Femur (tissue), 1 donor: Measurements from ENCODE around the gene CEBPZOS.

Source experiments
- DNase-seq: peaks from one replicate; pipeline ENCODE4 v3.0.0-alpha.2; 2017

The CEBPZOS gene

DNA sequence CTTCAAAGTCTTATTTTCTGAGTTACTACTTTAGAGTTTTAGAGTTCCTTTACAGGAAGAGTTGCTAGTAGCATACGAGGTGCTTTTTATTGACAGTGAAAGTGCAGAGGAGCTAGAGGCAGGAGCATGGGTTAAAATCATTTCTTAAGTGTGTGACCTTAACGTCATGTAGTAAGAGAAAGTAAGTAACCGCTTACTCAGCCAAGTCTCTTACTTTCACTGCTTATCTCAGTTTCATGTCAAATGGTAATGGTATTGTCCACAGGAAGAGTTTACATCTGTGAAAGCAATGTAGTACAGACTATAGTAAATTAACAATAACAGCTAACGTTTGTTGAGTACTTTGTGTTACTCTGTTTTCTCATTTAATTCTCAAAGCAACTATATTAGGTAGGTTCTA is 47.7 kb downstream of the CEBPZOS start:
- no peak for DNase-seq

DNA sequence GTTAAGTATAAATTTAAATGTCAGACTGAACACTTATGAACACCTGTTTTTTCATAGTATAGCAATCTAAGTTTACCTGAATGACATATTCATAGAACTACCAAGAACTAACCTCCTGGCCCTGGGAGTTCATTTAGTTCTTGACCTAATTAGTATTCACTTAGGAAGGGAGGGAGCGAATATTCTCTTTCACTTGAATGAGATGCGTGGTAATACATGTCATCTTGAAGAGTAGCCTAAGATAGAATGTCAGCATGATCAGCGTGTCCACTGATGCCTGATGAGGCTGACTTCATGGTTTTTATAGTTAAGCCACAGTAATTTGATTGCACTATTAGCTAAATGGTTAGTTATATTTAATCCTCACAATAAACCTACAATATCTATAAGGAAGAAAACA is 48.5 kb downstream of the CEBPZOS start:
- DNase-seq = no peak

DNA sequence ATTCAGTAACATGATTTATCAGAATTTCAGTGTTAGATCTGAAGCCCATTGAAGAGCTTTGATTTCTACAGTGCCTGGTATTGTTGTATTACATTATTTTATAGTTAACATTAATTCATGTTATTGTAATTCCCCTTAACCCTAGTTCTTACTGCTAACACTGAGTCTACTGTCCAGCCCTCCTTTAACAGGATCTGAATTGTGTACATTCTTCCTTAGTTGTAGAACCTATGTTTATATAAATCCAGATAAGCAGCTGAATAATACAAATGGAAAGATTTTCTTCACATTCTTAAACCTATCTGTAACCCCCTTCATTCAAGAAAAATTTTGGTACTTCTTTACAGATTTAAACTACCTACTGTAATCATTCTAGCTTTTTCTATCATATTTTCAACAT is 49.9 kb downstream of the CEBPZOS start:
- DNase-seq = no peak

DNA sequence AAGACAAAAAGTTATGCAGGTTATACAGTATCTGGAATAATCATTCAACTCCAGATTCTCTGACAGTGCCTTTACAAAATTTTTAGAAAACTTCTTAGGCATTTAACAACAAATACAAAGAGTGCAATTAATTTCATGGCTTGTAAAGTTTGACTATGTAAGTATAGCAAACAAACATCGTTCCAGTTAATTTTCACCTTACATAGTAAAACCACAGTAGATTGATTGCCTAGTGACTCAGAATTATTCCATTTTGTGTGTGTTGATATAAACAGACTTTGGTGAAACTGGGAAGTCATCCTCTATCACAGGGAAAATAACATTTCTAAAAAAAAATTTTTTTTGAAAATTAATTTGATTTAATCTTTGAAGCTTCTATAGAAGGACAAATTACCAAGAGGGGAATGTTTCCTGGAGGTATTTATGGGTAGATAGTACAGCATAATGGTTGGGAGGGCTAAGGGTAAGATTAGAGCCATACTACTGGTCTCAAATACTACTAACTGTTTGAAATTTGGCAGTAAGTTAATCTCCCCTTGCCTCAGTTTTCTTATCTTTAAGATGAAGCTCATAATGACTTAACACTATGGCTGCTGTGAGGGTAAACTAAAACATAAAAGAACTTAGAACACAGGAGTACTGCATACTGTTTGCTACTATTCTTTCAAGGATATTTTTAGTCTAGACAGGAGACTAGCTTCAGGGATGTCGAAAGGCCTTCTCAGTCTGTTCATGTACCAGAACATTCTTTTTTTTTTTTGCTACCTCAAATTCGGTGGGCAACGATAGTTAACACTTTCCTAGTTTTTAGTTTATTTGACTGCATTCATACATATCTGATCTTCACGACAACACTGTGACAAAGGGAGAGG is 54.8 kb downstream of the CEBPZOS start:
- DNase-seq = no peak
